Naive thymus-derived CD4-positive, alpha-beta T cell (primary cell): ENCODE data around the gene MAP2K5. TPM values are rescaled to one million over a fixed set of nuclear protein-coding genes. Genes with fewer than 3 reads are reported as not detected.

Experiments used
- ATAC-seq: fragments of 150-1000 bp; cut with Tn5 transposase; 2 replicates; pipeline ENCODE4 v1.10.0; 2021; ENCODE audit warnings: mild to moderate bottlenecking, moderate library complexity
- CTCF ChIA-PET: fragments of 350-600 bp; sonication (Branson Sonifier 250); formaldehyde crosslinking; loops from one replicate; lab custom pipeline; 2021; ENCODE audit warnings: antibody characterized with exemption; lab: Charles Lee
- POLR2A ChIA-PET: fragments of 350-600 bp; sonication (Branson Sonifier 250); formaldehyde crosslinking; loops from one replicate; lab custom pipeline; 2021; ENCODE audit warnings: antibody characterized with exemption, inconsistent platforms; lab: Charles Lee
- DNase-seq, 9 donors: peaks; one replicate each; pipeline versions ENCODE4 v3.0.0 to v3.0.0-alpha.2; 2020 to 2022; ENCODE audit warnings: mixed read lengths in 1 of 9
- H3K27ac ChIP-seq: one replicate; pipeline ENCODE4 v1.7.0; 2013; ENCODE audit warnings: mild to moderate bottlenecking, low read depth, low read length, moderate library complexity
- H3K27me3 ChIP-seq, 2 donors: one replicate each; pipeline ENCODE4 v1.7.0; 2013; ENCODE audit warnings: low read length in 2 of 2, mild to moderate bottlenecking in 2 of 2, moderate library complexity in 2 of 2; ENCODE audit not compliant: control insufficient read depth in 2 of 2, insufficient read depth in 2 of 2
- H3K36me3 ChIP-seq, 3 experiments: 1 replicate in 2 of 3; 2 replicates in 1 of 3; pipeline ENCODE4 v1.7.0; 2013; ENCODE audit warnings: low read length in 3 of 3, mild to moderate bottlenecking in 3 of 3, moderate library complexity in 1 of 3; ENCODE audit not compliant: insufficient read depth in 3 of 3, control insufficient read depth in 2 of 3
- H3K4me1 ChIP-seq, 2 donors: one replicate each; pipeline ENCODE4 v1.7.0; 2013; ENCODE audit warnings: low read length in 2 of 2, mild to moderate bottlenecking in 2 of 2, moderate library complexity in 1 of 2; ENCODE audit not compliant: control insufficient read depth in 2 of 2, insufficient read depth in 2 of 2
- H3K4me3 ChIP-seq: 2 replicates; pipeline ENCODE4 v1.7.0; 2013; ENCODE audit warnings: mild to moderate bottlenecking, low read length
- H3K9me3 ChIP-seq, 3 experiments: 1 replicate in 2 of 3; 2 replicates in 1 of 3; pipeline ENCODE4 v1.7.0; 2013; ENCODE audit warnings: low read length in 3 of 3; ENCODE audit not compliant: control insufficient read depth in 2 of 3
- H3K27ac Mint-ChIP-seq, 9 donors: one replicate each; pipeline ENCODE4 v1.8.0; 2020 to 2022; ENCODE audit warnings: mixed read lengths in 9 of 9, mild to moderate bottlenecking in 8 of 9, moderate library complexity in 5 of 9, inconsistent platforms in 2 of 9
- H3K27me3 Mint-ChIP-seq, 5 donors: one replicate each; pipeline ENCODE4 v1.8.0; 2021 to 2022; ENCODE audit warnings: mixed read lengths in 5 of 5, mild to moderate bottlenecking in 1 of 5
- H3K36me3 Mint-ChIP-seq, 5 donors: one replicate each; pipeline ENCODE4 v1.8.0; 2020 to 2022; ENCODE audit warnings: mixed read lengths in 5 of 5, mild to moderate bottlenecking in 3 of 5, inconsistent platforms in 1 of 5
- H3K4me1 Mint-ChIP-seq, 7 donors: one replicate each; pipeline ENCODE4 v1.8.0; 2020 to 2022; ENCODE audit warnings: mixed read lengths in 7 of 7, mild to moderate bottlenecking in 3 of 7, inconsistent platforms in 1 of 7
- H3K4me3 Mint-ChIP-seq, 10 donors: one replicate each; pipeline ENCODE4 v1.8.0; 2020 to 2022; ENCODE audit warnings: mild to moderate bottlenecking in 10 of 10, mixed read lengths in 10 of 10, moderate library complexity in 6 of 10, inconsistent platforms in 2 of 10
- H3K9me3 Mint-ChIP-seq, 11 donors: one replicate each; pipeline ENCODE4 v1.8.0; 2020 to 2022; ENCODE audit warnings: mixed read lengths in 11 of 11, mild to moderate bottlenecking in 4 of 11, inconsistent platforms in 1 of 11, moderate library complexity in 1 of 11
- intact Hi-C, 2 donors: fragments of 100-400 bp; cut with micrococcal nuclease; formaldehyde crosslinking; loops; one replicate each; pipeline ENCODE4 v1.15.1; 2023
- polyA plus RNA-seq, 2 donors: library from polyadenylated mRNA; unstranded; fragments of 300-500 nt; fragmentation: Illumina TruSeq; gene quantifications; one replicate each; pipeline ENCODE4 v1.2.3, GENCODE V29; 2021
- total RNA-seq, 6 experiments: library from RNA in 5 of 6; stranded (reverse) in 5 of 6; gene quantifications; 1 replicate in 5 of 6; 2 replicates in 1 of 6; pipeline ENCODE4 v1.2.3 and lab custom pipeline; 2021 to 2026

MAP2K5 gene
- total and polyA plus RNA-seq, 7 experiments from 2014 or later = 22.7 to 43.4 (median 33.9) TPM

DNA sequence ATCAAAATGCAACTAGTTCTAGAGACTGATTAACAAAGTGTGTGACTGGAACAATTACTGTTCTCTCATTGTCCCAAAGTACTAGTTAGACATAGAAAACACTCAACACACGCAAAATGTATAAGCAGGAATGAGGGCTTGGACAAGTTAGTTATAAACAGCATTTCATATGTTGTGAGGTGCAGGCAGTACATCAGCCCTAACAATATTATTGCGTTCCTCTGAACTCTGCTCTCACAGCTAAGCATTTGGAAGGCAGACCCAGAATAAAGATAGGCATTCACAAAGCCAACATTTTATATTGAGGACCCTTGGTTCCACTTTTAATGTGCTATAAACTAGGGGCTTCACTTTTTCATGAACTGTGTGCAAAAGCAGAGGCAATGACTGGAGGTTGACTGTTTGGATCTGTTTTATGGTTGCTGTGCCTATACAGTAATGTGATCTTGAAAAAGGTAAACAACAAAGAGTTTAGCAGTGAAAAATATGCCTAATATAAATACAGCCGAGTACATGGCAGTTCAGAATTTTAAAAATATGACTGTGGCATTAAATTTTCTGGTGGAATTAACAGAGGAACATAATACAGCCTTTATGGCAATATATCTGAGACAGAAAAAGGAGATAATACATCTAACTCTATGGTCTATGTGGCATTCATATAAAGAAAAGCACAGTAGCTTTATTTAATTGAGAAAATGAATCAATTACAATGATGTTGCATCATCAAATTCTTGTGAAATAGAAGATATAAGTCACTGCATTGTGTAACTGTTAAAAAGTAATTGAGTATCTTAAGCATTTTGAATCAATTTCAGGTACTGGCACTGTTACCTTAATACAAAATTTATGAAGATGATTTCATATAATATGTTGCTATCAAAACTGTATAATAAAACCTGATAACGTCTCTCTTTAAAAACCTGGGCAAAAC is 202.8 kb downstream of the MAP2K5 start:
- H3K9me3 Mint-ChIP-seq = no peaks in the 10 kb centered on the region
- peak overlapping the region; percentile 44 to 92 (median 82) for H3K27ac Mint-ChIP-seq
- peaks cover 3 to 49% of the 10 kb centered on the region in 2 donors for H3K4me1 ChIP-seq
- no peaks in the 10 kb centered on the region for H3K9me3 ChIP-seq
- no peaks in the 10 kb centered on the region for H3K36me3 ChIP-seq
- POLR2A ChIA-PET = interaction anchor here (0.7 kb wide), 1 partner anchor 13 kb away, joined by 4 read pairs; no protein-coding TSS in a partner anchor
- H3K36me3 Mint-ChIP-seq = peaks cover 0 to 11% (median 0%) of the 10 kb centered on the region in 5 donors
- no peaks in the 10 kb centered on the region for H3K27me3 ChIP-seq
- intact Hi-C loops = loop anchor here (1.0 to 10.0 kb wide), 3 partner anchors 13 to 121 kb away; no protein-coding TSS in a partner anchor
- peak overlapping the region; percentile 0 to 79 (median 70) for H3K4me3 Mint-ChIP-seq
- H3K27me3 Mint-ChIP-seq = no peaks in the 10 kb centered on the region
- CTCF ChIA-PET = no interaction called here
- no peak for ATAC-seq
- H3K4me1 Mint-ChIP-seq = peaks cover 37 to 91% (median 66%) of the 10 kb centered on the region in 7 donors
- DNase-seq = no peak
- H3K4me3 ChIP-seq = no peak overlapping the region
- H3K27ac ChIP-seq = peak overlapping the region; percentile 61

DNA sequence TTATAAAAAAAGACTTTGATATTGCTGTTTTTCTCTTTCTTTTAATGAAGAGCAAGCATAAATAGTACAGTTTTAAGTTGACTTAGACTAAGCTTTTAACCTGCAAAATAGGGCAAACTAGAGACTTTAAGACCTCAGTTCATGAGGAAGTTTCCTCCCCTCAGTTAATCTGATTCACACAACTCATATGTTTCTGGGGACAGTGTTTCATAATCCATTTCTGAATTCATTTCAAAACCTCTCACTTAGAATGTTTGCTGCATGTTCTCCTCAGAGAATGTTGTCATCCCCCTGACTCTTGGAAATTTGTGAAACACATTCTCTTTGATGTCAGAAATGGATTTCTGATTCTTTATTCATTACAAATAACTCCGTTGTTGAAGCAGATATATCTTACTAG is 203.5 kb downstream of the MAP2K5 start:
- no peaks in the 10 kb centered on the region for H3K27me3 Mint-ChIP-seq
- H3K9me3 ChIP-seq = no peaks in the 10 kb centered on the region
- peak overlapping the region; percentile 21 for H3K27ac ChIP-seq
- no peaks in the 10 kb centered on the region for H3K27me3 ChIP-seq
- peak overlapping the region; percentile 12 for H3K4me3 ChIP-seq
- peaks cover 39 to 91% (median 69%) of the 10 kb centered on the region in 7 donors for H3K4me1 Mint-ChIP-seq
- ATAC-seq = peak; percentile 31
- H3K36me3 Mint-ChIP-seq = peaks cover 0 to 13% (median 5%) of the 10 kb centered on the region in 5 donors
- peaks cover 3 to 55% of the 10 kb centered on the region in 2 donors for H3K4me1 ChIP-seq
- H3K36me3 ChIP-seq = no peaks in the 10 kb centered on the region
- ChIA-PET POLR2A (no interaction called here), CTCF (no interaction called here)
- intact Hi-C loops = loop anchor here in 1 of 2 donors (1.0 to 10.0 kb wide), 2 partner anchors 12 to 121 kb away; no protein-coding TSS in a partner anchor
- peaks cover 0 to 5% (median 0%) of the 10 kb centered on the region in 11 donors for H3K9me3 Mint-ChIP-seq
- peak overlapping the region; percentile 3 to 79 (median 69) for H3K4me3 Mint-ChIP-seq
- H3K27ac Mint-ChIP-seq = peak overlapping the region; percentile 31 to 89 (median 81)
- DNase-seq = no peak

DNA sequence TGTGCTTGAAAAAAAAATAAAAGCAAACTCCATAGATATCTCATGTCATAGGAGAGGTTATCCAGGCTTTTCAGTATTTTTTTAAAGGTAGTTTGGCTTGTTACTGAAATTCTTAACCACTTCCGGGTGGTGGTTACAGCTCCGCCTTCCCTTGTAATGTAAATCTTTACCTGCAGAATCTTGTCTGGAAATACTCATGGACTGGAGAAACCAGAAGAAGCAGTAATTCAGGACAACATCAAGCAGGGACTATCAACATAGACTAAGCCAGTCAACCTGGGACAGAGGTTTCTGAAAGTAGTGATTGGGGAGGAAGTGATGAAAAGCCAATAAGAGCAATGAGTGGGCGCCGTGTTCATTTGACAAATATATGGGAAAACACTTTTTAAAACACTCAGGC is 203.9 kb downstream of the MAP2K5 start:
- Mint-ChIP-seq H3K4me1 (peaks cover 34 to 91% (median 66%) of the 10 kb centered on the region in 7 donors), H3K27me3 (no peaks in the 10 kb centered on the region), H3K27ac (peak overlapping the region; percentile 4 to 89 (median 81)), H3K36me3 (peaks cover 0 to 12% (median 5%) of the 10 kb centered on the region in 5 donors), H3K4me3 (peak overlapping the region; percentile 3 to 79 (median 69)), H3K9me3 (peaks cover 0 to 5% (median 0%) of the 10 kb centered on the region in 11 donors)
- CTCF ChIA-PET = no interaction called here
- peak overlapping the region; percentile 21 for H3K27ac ChIP-seq
- ATAC-seq (no peak), DNase-seq (peak in 5 of 9 donors; percentile 11 to 43 (median 34))
- H3K27me3 ChIP-seq = no peaks in the 10 kb centered on the region
- H3K4me3 ChIP-seq = peak overlapping the region; percentile 12
- no peaks in the 10 kb centered on the region for H3K36me3 ChIP-seq
- peaks cover 3 to 55% of the 10 kb centered on the region in 2 donors for H3K4me1 ChIP-seq
- intact Hi-C loops = loop anchor here in 1 of 2 donors (1.0 to 10.0 kb wide), 2 partner anchors 12 to 122 kb away; no protein-coding TSS in a partner anchor
- POLR2A ChIA-PET = interaction anchor here (1.9 kb wide), 1 partner anchor 12 kb away, joined by 9 read pairs; no protein-coding TSS in a partner anchor
- H3K9me3 ChIP-seq = no peaks in the 10 kb centered on the region

DNA sequence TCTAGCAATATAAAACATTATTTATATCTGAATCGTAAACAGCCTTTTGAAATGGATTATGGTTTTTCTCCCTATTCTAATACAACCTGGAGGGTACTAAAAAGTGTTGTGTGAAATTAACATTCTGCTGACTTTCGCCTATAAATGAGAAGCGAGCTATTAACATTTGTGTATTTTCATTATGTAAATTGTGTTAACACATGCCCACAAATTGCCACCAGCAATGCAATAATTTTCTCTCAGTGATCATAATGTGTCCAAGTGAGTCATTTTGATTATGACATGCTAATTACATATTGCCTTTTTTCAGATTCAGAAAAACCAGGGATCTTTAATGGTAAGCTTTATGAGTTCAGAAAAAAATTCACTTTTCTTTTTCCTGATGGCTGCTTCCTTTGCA is 205.4 kb downstream of the MAP2K5 start:
- no peak overlapping the region for H3K27ac ChIP-seq
- ChIA-PET POLR2A (interaction anchor here (1.9 kb wide), 1 partner anchor 10 kb away, joined by 9 read pairs; no protein-coding TSS in a partner anchor), CTCF (interaction anchor here (0.8 kb wide), 1 partner anchor 34 kb away, joined by 3 read pairs; no protein-coding TSS in a partner anchor)
- no peak for ATAC-seq
- no peaks in the 10 kb centered on the region for H3K27me3 ChIP-seq
- H3K36me3 ChIP-seq = no peaks in the 10 kb centered on the region
- Mint-ChIP-seq H3K9me3 (peaks cover 0 to 5% (median 0%) of the 10 kb centered on the region in 11 donors), H3K27ac (no peak overlapping the region), H3K4me1 (peaks cover 33 to 84% (median 56%) of the 10 kb centered on the region in 7 donors), H3K36me3 (peaks cover 0 to 16% (median 5%) of the 10 kb centered on the region in 5 donors), H3K27me3 (no peaks in the 10 kb centered on the region), H3K4me3 (no peak overlapping the region)
- peaks cover 3 to 53% of the 10 kb centered on the region in 2 donors for H3K4me1 ChIP-seq
- H3K4me3 ChIP-seq = no peak overlapping the region
- intact Hi-C loops = loop anchor here in 1 of 2 donors (10.0 kb wide), 1 partner anchor 123 kb away; no protein-coding TSS in a partner anchor
- DNase-seq = no peak
- no peaks in the 10 kb centered on the region for H3K9me3 ChIP-seq

DNA sequence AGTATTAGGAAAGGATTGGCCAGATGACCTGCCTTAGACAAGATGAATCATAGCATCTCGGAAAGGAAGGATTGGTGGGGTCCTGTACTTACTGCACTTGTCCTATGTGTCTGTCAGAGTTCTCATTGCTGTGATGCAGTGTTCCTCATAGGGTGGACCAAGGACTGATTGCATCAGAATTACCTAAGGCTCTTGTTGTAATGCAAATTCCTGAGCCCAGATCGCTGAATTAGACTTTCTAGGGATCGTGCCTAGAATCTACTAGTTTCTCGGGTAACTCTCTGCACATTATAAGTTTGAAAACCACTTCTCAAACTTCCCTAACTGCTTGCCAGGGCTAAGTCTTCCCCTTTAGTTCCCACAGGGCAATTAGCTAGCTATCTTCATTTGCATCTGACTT is 207.9 kb downstream of the MAP2K5 start:
- H3K27me3 Mint-ChIP-seq = no peaks in the 10 kb centered on the region
- Histone ChIP-seq H3K4me3 (no peak overlapping the region), H3K4me1 (peaks cover 3 to 45% of the 10 kb centered on the region in 2 donors), H3K27me3 (no peaks in the 10 kb centered on the region), H3K36me3 (no peaks in the 10 kb centered on the region), H3K27ac (no peak overlapping the region), H3K9me3 (no peaks in the 10 kb centered on the region)
- intact Hi-C loops = loop anchor here in 1 of 2 donors (10.0 kb wide), 2 partner anchors 96 to 226 kb away; partner anchors contain the start of gene C15orf61
- peaks cover 22 to 83% (median 56%) of the 10 kb centered on the region in 7 donors for H3K4me1 Mint-ChIP-seq
- peak overlapping the region in 8 of 9 donors; percentile 19 to 88 (median 54) for H3K27ac Mint-ChIP-seq
- peaks cover 0 to 27% (median 5%) of the 10 kb centered on the region in 5 donors for H3K36me3 Mint-ChIP-seq
- no peak for DNase-seq
- H3K4me3 Mint-ChIP-seq = peak overlapping the region in 5 of 10 donors; percentile 26 to 75 (median 51)
- POLR2A ChIA-PET = no interaction called here
- CTCF ChIA-PET = interaction anchor here (0.6 kb wide), 1 partner anchor 9 kb away, joined by 3 read pairs; no protein-coding TSS in a partner anchor
- H3K9me3 Mint-ChIP-seq = peaks cover 0 to 5% (median 0%) of the 10 kb centered on the region in 11 donors
- ATAC-seq = no peak

DNA sequence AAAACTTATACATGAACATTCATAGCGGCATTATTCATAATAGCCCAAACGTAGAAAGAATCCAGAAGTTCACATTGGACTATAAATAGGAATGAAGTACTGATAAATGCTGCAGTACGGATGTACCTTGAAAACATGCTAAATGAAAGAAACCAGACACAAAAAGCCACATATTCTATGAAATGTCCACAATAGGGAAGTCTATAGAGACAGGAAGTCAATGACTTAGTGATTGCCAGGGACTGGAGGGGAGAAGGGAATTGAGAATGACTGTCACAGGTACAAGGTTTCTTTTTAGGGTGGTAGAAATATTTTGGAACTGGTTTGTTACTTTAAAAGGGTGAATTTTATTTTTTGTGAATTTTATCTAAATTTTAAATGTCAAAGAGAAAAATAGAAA is 211.4 kb downstream of the MAP2K5 start:
- H3K27ac ChIP-seq = no peak overlapping the region
- Mint-ChIP-seq H3K27ac (peak overlapping the region in 5 of 9 donors; percentile 22 to 71 (median 44)), H3K9me3 (peaks cover 0 to 5% (median 0%) of the 10 kb centered on the region in 11 donors), H3K4me1 (peaks cover 35 to 86% (median 73%) of the 10 kb centered on the region in 7 donors), H3K36me3 (peaks cover 0 to 25% (median 5%) of the 10 kb centered on the region in 5 donors), H3K27me3 (no peaks in the 10 kb centered on the region), H3K4me3 (no peak overlapping the region)
- no peak for ATAC-seq
- ChIA-PET CTCF (no interaction called here), POLR2A (interaction anchor here (0.6 to 1.0 kb wide), 3 partner anchors 83 to 210 kb away, joined by 3 to 5 read pairs (median 4); no protein-coding TSS in a partner anchor)
- H3K36me3 ChIP-seq = no peaks in the 10 kb centered on the region
- H3K27me3 ChIP-seq = no peaks in the 10 kb centered on the region
- no peak overlapping the region for H3K4me3 ChIP-seq
- H3K4me1 ChIP-seq = peaks cover 8 to 56% of the 10 kb centered on the region in 2 donors
- intact Hi-C loops = loop anchor here in 1 of 2 donors (10.0 kb wide), 2 partner anchors 99 to 229 kb away; partner anchors contain the start of gene C15orf61
- DNase-seq = no peak
- no peaks in the 10 kb centered on the region for H3K9me3 ChIP-seq
